ENCODE measurements around the gene PBXIP1. TPM values are rescaled to one million over a fixed set of nuclear protein-coding genes. Genes with fewer than 3 reads are reported as not detected.

Gene PBXIP1
- total RNA-seq, 1 experiment from 2014 or later: 26.5 TPM

DNA sequence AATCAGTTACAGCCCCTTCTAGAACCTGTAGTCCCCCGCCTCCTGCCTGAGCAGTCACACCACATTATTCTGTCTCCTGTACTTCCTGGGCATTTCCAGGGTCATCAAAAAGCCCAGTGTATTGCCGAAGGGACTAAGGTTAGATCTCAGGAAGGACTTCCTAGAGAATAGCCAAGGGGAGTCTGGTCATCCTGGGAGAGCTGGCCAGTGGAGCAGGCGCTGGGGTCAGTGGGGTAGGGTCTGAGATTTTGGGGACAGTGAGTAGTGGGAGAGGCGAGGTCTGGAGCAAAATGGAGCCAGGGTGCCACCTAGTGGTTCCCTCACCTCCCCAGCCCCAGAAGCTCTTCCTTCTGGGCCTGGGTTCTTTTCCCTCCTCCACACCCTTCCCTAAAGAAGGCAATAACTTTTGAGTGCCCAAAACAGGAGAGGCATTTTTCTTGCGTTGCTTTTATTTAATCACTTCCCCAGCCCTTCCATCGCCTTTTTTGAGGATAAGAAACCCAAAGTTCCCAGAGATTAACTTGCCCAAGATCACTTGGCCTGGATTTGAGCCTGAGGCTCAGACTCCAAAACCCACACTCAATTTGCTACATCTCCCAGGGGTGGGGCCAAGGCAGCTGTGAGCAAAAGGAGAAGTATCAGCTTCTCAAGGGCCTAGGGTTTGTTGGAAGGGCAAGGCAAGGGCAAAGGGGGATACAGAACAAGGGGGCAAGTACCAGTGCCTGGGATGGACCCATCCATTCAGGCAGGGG lies 12.1 kb downstream of the PBXIP1 start:
- H3K4me3 Mint-ChIP-seq: no peak overlapping the region
- H3K4me1 Mint-ChIP-seq: peaks cover 24% of the 10 kb centered on the region
- CTCF ChIA-PET: interaction anchor here (0.5 to 2.1 kb wide), 45 partner anchors 11 to 397 kb away, joined by 3 to 14 read pairs (median 4); partner anchors contain the start of genes FLAD1, KCNN3, LENEP and PYGO2
- peak overlapping the region; percentile 82 for H3K27ac Mint-ChIP-seq
- DNase-seq (ENCODE audit: low spot score) (peak; percentile 68), ATAC-seq (peak; percentile 81)
- no peaks in the 10 kb centered on the region for H3K36me3 Mint-ChIP-seq
- no peaks in the 10 kb centered on the region for H3K9me3 Mint-ChIP-seq
- TF ChIP-seq, protein P1, sequence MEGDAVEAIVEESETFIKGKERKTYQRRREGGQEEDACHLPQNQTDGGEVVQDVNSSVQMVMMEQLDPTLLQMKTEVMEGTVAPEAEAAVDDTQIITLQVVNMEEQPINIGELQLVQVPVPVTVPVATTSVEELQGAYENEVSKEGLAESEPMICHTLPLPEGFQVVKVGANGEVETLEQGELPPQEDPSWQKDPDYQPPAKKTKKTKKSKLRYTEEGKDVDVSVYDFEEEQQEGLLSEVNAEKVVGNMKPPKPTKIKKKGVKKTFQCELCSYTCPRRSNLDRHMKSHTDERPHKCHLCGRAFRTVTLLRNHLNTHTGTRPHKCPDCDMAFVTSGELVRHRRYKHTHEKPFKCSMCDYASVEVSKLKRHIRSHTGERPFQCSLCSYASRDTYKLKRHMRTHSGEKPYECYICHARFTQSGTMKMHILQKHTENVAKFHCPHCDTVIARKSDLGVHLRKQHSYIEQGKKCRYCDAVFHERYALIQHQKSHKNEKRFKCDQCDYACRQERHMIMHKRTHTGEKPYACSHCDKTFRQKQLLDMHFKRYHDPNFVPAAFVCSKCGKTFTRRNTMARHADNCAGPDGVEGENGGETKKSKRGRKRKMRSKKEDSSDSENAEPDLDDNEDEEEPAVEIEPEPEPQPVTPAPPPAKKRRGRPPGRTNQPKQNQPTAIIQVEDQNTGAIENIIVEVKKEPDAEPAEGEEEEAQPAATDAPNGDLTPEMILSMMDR (IDR thresholded peaks at IDR 0.05): peak; percentile 45
- TF ChIP-seq NFATC4 (CRISPR knock-in tag; IDR thresholded peaks at IDR 0.05): no peak
- H3K27me3 Mint-ChIP-seq (ENCODE audit: low read depth): no peaks in the 10 kb centered on the region
- POLR2A ChIA-PET: interaction anchor here (0.5 to 1.3 kb wide), 4 partner anchors 12 to 333 kb away, joined by 3 to 7 read pairs (median 4); partner anchors contain the start of gene PBXIP1

DNA sequence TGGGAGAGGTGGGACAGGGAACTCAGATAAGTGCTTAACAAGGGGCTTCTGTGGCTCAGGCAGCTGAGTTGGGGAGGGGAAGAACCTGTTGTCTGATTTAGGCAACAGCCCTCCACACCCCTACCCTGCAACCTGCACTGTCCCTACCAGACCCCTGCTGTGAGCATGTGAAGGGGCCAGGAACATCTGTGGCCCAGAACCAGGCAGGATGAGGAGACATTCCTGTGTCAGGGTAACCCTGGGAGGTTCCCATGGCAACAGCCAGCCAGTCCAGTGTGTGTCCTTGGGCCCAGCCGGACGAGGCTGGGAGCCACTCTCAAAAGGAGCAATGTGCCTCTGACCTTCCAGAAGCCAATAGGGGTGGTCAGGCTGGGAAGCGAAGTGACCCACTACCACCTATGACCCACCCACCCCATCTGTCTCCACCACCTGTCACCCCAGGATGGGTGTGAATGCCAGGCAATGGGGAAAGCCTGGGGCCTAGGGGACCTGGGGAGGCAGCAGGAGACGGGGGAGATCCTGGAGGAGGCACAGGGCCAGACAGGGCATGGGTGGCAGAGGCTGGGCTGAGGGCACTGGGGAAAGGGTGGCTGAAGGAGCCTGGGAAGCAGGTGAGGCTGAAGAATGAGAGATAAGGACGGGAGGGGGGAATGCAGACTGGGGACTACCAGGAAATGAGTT lies 14.4 kb downstream of the PBXIP1 start:
- peak; percentile 51 for DNase-seq (ENCODE audit: low spot score)
- ChIA-PET CTCF (interaction anchor here (0.8 to 1.5 kb wide), 6 partner anchors 15 to 382 kb away, joined by 3 to 4 read pairs (median 3); no protein-coding TSS in a partner anchor), POLR2A (no interaction called here)
- H3K9me3 Mint-ChIP-seq: no peaks in the 10 kb centered on the region
- peaks cover under 1% of the 10 kb centered on the region; the same call in 1 of the 2 replicates for H3K27me3 Mint-ChIP-seq (ENCODE audit: low read depth)
- TF ChIP-seq FOXJ3 (CRISPR knock-in tag; IDR thresholded peaks at IDR 0.05; ENCODE audit: borderline replicate concordance): no peak
- TF ChIP-seq NR1H2 (CRISPR knock-in tag; IDR thresholded peaks at IDR 0.05): no peak
- no peak for TF ChIP-seq JUN (CRISPR knock-in tag; IDR thresholded peaks at IDR 0.05)
- TF ChIP-seq JAZF1 (CRISPR knock-in tag; IDR thresholded peaks at IDR 0.05): no peak
- TF ChIP-seq CREB1 (CRISPR knock-in tag; IDR thresholded peaks at IDR 0.05): no peak
- TF ChIP-seq, protein P2, sequence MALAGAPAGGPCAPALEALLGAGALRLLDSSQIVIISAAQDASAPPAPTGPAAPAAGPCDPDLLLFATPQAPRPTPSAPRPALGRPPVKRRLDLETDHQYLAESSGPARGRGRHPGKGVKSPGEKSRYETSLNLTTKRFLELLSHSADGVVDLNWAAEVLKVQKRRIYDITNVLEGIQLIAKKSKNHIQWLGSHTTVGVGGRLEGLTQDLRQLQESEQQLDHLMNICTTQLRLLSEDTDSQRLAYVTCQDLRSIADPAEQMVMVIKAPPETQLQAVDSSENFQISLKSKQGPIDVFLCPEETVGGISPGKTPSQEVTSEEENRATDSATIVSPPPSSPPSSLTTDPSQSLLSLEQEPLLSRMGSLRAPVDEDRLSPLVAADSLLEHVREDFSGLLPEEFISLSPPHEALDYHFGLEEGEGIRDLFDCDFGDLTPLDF (CRISPR knock-in tag; IDR thresholded peaks at IDR 0.05): no peak
- no peak for TF ChIP-seq CREM (CRISPR knock-in tag; IDR thresholded peaks at IDR 0.05)
- TF ChIP-seq MXD4 (CRISPR knock-in tag; IDR thresholded peaks at IDR 0.05; ENCODE audit: borderline replicate concordance): no peak
- ATAC-seq: no peak
- H3K4me3 Mint-ChIP-seq: no peak overlapping the region
- no peak overlapping the region for H3K27ac Mint-ChIP-seq
- no peaks in the 10 kb centered on the region; the same call in 1 of the 2 replicates for H3K36me3 Mint-ChIP-seq
- peaks cover 33% of the 10 kb centered on the region for H3K4me1 Mint-ChIP-seq

DNA sequence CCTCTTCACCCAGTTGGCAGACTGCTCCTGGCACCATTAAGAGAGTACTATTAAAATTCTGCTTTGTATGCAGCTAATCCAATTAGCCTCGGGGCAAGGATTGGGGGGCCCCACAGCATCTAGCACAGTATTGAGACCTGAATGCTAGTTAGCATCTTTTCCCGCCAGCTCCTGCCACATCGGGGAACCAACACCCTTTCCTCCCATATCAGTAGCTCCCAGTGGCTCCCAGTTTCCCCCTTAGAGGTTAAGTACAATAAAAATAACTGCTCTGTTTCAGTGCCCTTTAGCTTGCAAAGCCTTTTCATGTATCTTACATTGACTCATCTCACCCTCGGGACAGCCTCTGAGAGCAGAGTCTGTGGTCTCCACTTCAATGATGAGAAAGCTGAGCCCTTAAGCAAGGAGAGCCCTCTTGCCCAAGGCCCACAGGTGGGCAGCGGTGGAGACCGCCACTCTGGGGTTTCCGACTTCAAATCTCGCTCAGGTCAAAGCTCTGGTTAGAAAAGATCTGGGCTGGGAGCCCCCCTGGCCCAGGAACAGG lies 15.2 kb downstream of the PBXIP1 start:
- ATAC-seq: no peak
- Mint-ChIP-seq H3K27me3 (ENCODE audit: low read depth) (peaks cover 3% of the 10 kb centered on the region; the same call in 1 of the 2 replicates), H3K27ac (0 out of 2 replicates have a peak overlapping the region, but pooled peaks have one; percentile 10), H3K4me1 (peaks cover 37% of the 10 kb centered on the region), H3K4me3 (no peak overlapping the region), H3K36me3 (no peaks in the 10 kb centered on the region; the same call in 1 of the 2 replicates), H3K9me3 (no peaks in the 10 kb centered on the region)
- ChIA-PET CTCF (interaction anchor here (0.8 to 1.9 kb wide), 9 partner anchors 16 to 381 kb away, joined by 3 to 6 read pairs (median 3); no protein-coding TSS in a partner anchor), POLR2A (no interaction called here)
- no peak for DNase-seq (ENCODE audit: low spot score)
- no peak for TF ChIP-seq JAZF1 (CRISPR knock-in tag; IDR thresholded peaks at IDR 0.05)
- no peak for TF ChIP-seq JUN (CRISPR knock-in tag; IDR thresholded peaks at IDR 0.05)
- TF ChIP-seq MYBL2 (CRISPR knock-in tag; IDR thresholded peaks at IDR 0.05): no peak
- no peak for TF ChIP-seq SOX15 (CRISPR knock-in tag; IDR thresholded peaks at IDR 0.05)
- TF ChIP-seq, protein P3, sequence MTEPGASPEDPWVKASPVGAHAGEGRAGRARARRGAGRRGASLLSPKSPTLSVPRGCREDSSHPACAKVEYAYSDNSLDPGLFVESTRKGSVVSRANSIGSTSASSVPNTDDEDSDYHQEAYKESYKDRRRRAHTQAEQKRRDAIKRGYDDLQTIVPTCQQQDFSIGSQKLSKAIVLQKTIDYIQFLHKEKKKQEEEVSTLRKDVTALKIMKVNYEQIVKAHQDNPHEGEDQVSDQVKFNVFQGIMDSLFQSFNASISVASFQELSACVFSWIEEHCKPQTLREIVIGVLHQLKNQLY (CRISPR knock-in tag; IDR thresholded peaks at IDR 0.05): no peak
- no peak for TF ChIP-seq ZBTB21 (CRISPR knock-in tag; IDR thresholded peaks at IDR 0.05; ENCODE audit: borderline replicate concordance)
- TF ChIP-seq, protein P4, sequence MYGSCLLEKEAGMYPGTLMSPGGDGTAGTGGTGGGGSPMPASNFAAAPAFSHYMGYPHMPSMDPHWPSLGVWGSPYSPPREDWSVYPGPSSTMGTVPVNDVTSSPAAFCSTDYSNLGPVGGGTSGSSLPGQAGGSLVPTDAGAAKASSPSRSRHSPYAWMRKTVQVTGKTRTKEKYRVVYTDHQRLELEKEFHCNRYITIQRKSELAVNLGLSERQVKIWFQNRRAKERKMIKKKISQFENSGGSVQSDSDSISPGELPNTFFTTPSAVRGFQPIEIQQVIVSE (CRISPR knock-in tag; IDR thresholded peaks at IDR 0.05; ENCODE audit: borderline replicate concordance): no peak
- TF ChIP-seq SMAD4 (CRISPR knock-in tag; IDR thresholded peaks at IDR 0.05): no peak
- TF ChIP-seq, protein P5, sequence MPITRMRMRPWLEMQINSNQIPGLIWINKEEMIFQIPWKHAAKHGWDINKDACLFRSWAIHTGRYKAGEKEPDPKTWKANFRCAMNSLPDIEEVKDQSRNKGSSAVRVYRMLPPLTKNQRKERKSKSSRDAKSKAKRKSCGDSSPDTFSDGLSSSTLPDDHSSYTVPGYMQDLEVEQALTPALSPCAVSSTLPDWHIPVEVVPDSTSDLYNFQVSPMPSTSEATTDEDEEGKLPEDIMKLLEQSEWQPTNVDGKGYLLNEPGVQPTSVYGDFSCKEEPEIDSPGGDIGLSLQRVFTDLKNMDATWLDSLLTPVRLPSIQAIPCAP (CRISPR knock-in tag; IDR thresholded peaks at IDR 0.05): no peak
- no peak for TF ChIP-seq ZNF232 (CRISPR knock-in tag; IDR thresholded peaks at IDR 0.05)
- no peak for TF ChIP-seq HMGA2 (CRISPR knock-in tag; IDR thresholded peaks at IDR 0.05)
- TF ChIP-seq, protein P6, sequence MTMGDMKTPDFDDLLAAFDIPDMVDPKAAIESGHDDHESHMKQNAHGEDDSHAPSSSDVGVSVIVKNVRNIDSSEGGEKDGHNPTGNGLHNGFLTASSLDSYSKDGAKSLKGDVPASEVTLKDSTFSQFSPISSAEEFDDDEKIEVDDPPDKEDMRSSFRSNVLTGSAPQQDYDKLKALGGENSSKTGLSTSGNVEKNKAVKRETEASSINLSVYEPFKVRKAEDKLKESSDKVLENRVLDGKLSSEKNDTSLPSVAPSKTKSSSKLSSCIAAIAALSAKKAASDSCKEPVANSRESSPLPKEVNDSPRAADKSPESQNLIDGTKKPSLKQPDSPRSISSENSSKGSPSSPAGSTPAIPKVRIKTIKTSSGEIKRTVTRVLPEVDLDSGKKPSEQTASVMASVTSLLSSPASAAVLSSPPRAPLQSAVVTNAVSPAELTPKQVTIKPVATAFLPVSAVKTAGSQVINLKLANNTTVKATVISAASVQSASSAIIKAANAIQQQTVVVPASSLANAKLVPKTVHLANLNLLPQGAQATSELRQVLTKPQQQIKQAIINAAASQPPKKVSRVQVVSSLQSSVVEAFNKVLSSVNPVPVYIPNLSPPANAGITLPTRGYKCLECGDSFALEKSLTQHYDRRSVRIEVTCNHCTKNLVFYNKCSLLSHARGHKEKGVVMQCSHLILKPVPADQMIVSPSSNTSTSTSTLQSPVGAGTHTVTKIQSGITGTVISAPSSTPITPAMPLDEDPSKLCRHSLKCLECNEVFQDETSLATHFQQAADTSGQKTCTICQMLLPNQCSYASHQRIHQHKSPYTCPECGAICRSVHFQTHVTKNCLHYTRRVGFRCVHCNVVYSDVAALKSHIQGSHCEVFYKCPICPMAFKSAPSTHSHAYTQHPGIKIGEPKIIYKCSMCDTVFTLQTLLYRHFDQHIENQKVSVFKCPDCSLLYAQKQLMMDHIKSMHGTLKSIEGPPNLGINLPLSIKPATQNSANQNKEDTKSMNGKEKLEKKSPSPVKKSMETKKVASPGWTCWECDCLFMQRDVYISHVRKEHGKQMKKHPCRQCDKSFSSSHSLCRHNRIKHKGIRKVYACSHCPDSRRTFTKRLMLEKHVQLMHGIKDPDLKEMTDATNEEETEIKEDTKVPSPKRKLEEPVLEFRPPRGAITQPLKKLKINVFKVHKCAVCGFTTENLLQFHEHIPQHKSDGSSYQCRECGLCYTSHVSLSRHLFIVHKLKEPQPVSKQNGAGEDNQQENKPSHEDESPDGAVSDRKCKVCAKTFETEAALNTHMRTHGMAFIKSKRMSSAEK (CRISPR knock-in tag; IDR thresholded peaks at IDR 0.05; ENCODE audit: borderline replicate concordance): no peak

Data from WTC11 (cell line).